H7 (cell line): ENCODE data around the gene TULP3. TPM values are rescaled to one million over a fixed set of nuclear protein-coding genes. Genes with fewer than 3 reads are reported as not detected.

Source experiments
- DNase-seq: peaks from one replicate; pipeline ENCODE4 v3.0.0; 2012
- H3K27me3 ChIP-seq: 2 replicates; pipeline ENCODE4 v1.6.0; 2011; ENCODE audit warnings: mild to moderate bottlenecking, low read length; ENCODE audit not compliant: control insufficient read depth, insufficient read depth
- H3K36me3 ChIP-seq: replicated peaks from 2 replicates; pipeline ENCODE4 v1.5.1; 2011; ENCODE audit warnings: low read length; ENCODE audit not compliant: control insufficient read depth, insufficient read depth
- H3K4me3 ChIP-seq: 2 replicates; pipeline ENCODE4 v1.5.1; 2011; ENCODE audit warnings: low read depth, mild to moderate bottlenecking, control low read depth, low read length, moderate library complexity; ENCODE audit not compliant: insufficient read depth
- total RNA-seq: library from RNA; depleted of rRNA; stranded (reverse); fragments of >200 nt; shearing (Covaris generic); gene quantifications from 2 replicates; pipeline ENCODE4 v1.2.3, GENCODE V29; 2014; rRNA removed

The TULP3 gene
- total RNA-seq, 1 experiment from 2014 or later = 20.2 TPM

DNA sequence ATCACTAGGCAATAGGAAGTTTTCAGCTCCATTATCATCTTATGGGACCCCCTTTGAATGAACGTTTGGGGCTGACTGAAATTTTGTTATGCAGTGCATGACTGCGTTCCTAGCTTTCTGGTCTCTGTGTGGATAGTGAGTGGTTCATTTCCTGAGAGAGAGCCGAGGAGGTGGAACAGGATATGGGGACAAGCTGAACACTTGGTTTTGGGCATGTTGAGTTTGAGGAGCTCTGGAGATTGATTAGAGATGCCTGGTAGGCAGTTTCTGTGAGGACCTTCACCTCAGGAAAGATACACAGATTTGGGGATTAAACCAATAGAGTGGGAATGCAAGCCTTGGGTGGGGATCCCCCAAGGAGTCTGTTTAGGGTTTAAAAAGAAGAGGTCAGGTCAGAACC lies 96.2 kb downstream of the TULP3 start:
- no peak overlapping the region for H3K4me3 ChIP-seq
- no peaks in the 10 kb centered on the region for H3K27me3 ChIP-seq
- no peak for DNase-seq
- peaks cover 8% of the 10 kb centered on the region for H3K36me3 ChIP-seq

GRCh38 chr12:2988494-2988893 lies 97.8 kb downstream of the TULP3 start:
- H3K27me3 ChIP-seq = no peaks in the 10 kb centered on the region
- no peak overlapping the region for H3K4me3 ChIP-seq
- DNase-seq = no peak
- H3K36me3 ChIP-seq = peaks cover 3% of the 10 kb centered on the region

Other genes with a start within 250 kb of the TULP3 start
- 143 and 147 TPM in 2 replicates for gene FKBP4, start 95.9 kb upstream of the TULP3 start, total RNA-seq
- 11.8 and 20.5 TPM in 2 replicates for gene ITFG2, start 78.2 kb upstream of the TULP3 start, total RNA-seq
- gene NRIP2, start 55.9 kb upstream of the TULP3 start, total RNA-seq = not detected in 2 replicates
- gene TEX52, start 33.9 kb upstream of the TULP3 start, total RNA-seq = not detected in 2 replicates
- 64.6 and 76.9 TPM in 2 replicates for gene FOXM1, start 13.7 kb upstream of the TULP3 start, total RNA-seq
- gene RHNO1, start 13.7 kb upstream of the TULP3 start, total RNA-seq = 100 and 106 TPM in 2 replicates
- 67.7 and 70.9 TPM in 2 replicates for gene TEAD4, start 68.5 kb downstream of the TULP3 start, total RNA-seq
- 20.5 and 22.4 TPM in 2 replicates for gene TSPAN9, start 186.5 kb downstream of the TULP3 start, total RNA-seq